GM21825 (cell line): ENCODE data around the gene MED28.
"Not testable (repeated sequence)": the region's sequence is repeated elsewhere in the genome, so short reads cannot be mapped to it uniquely, and the experiment has no call there.

Source experiments
- ATAC-seq: cut with Tn5 transposase; IDR thresholded peaks from one replicate; pipeline ENCODE4 v1.9.1; 2021; ENCODE audit warnings: mild to moderate bottlenecking, moderate library complexity; ENCODE audit not compliant: unreplicated experiment

The MED28 gene

GRCh38 chr4:17614416-17615299 is at the start of gene MED28:
MED28 (plus strand) TSS chr4:17614641; CDS start chr4:17614655, 14 bp downstream.
- peak; percentile 94 for ATAC-seq

- ATAC-seq: no peak
These were observed 48.6 kb upstream of the MED28 start for GRCh38 chr4:17565846-17566245.

- no peak for ATAC-seq
These were observed 47.2 kb upstream of the MED28 start for GRCh38 chr4:17567271-17567670.

- no peak for ATAC-seq
These were observed 40.2 kb upstream of the MED28 start for GRCh38 chr4:17574206-17574605.

- not testable (repeated sequence) for ATAC-seq
These were observed 39.3 kb upstream of the MED28 start for GRCh38 chr4:17575177-17575576.

GRCh38 chr4:17576932-17577664 is 37.3 kb upstream of the MED28 start, which contains the start of gene LAP3:
LAP3 (plus strand) TSS chr4:17577198; CDS start chr4:17577466, 268 bp downstream.
- peak; percentile 83 for ATAC-seq

- peak; percentile 6 for ATAC-seq
These were observed 36.6 kb upstream of the MED28 start for GRCh38 chr4:17577665-17578481.

- peak; percentile 34 for ATAC-seq
These were observed 36.0 kb upstream of the MED28 start for GRCh38 chr4:17578482-17578891.

GRCh38 chr4:17580969-17581368 is 33.5 kb upstream of the MED28 start:
- ATAC-seq: no peak

GRCh38 chr4:17583276-17583675 is 31.2 kb upstream of the MED28 start:
- no peak for ATAC-seq

GRCh38 chr4:17583941-17584340 is 30.5 kb upstream of the MED28 start:
- no peak for ATAC-seq

GRCh38 chr4:17584521-17585213 is 29.8 kb upstream of the MED28 start:
- ATAC-seq: no peak

- ATAC-seq: no peak
These were observed 27.2 kb upstream of the MED28 start for GRCh38 chr4:17587094-17587822.

- no peak for ATAC-seq
These were observed 25.1 kb upstream of the MED28 start for GRCh38 chr4:17589355-17589754.

- peak; percentile 75 for ATAC-seq
These were observed 18.9 kb upstream of the MED28 start for GRCh38 chr4:17595471-17596005.

GRCh38 chr4:17597517-17597916 is 16.9 kb upstream of the MED28 start:
- no peak for ATAC-seq

GRCh38 chr4:17599826-17600225 is 14.6 kb upstream of the MED28 start:
- ATAC-seq: no peak

GRCh38 chr4:17605236-17605635 is 9.2 kb upstream of the MED28 start:
- no peak for ATAC-seq

- peak; percentile 48 for ATAC-seq
These were observed 553 bp upstream of the MED28 start for GRCh38 chr4:17613761-17614415.
